Thyroid gland (tissue), 4 donors: ENCODE results near the gene TMEM175. TPM values are rescaled to one million over a fixed set of nuclear protein-coding genes. Genes with fewer than 3 reads are reported as not detected.

Experiments used
- DNase-seq, 2 donors: peaks; one replicate each; pipeline ENCODE4 v3.0.0-alpha.2; 2019
- H3K27ac ChIP-seq, 3 donors: fragments of 200-600 bp; sonication (generic); 1 replicate in 2 of 3; 2 replicates in 1 of 3; pipeline ENCODE4 v1.5.1; 2016 to 2019; ENCODE audit warnings: mild to moderate bottlenecking in 1 of 3, moderate library complexity in 1 of 3
- H3K27me3 ChIP-seq: fragments of 200-600 bp; sonication (generic); one replicate; pipeline ENCODE4 v1.5.1; 2019
- H3K36me3 ChIP-seq, 2 donors: fragments of 200-600 bp; sonication (generic); one replicate each; pipeline ENCODE4 v1.5.1; 2016 to 2019
- H3K4me1 ChIP-seq, 2 donors: fragments of 200-600 bp; sonication (generic); one replicate each; pipeline ENCODE4 v1.5.1; 2017 to 2019
- H3K4me3 ChIP-seq, 3 donors: fragments of 200-600 bp; sonication (generic); replicated peaks in 1 of 3; 1 replicate in 2 of 3; 2 replicates in 1 of 3; pipeline ENCODE4 v1.5.1; 2016; ENCODE audit warnings: mild to moderate bottlenecking in 1 of 3
- H3K9me3 ChIP-seq: fragments of 200-600 bp; sonication (generic); one replicate; pipeline ENCODE4 v1.5.1; 2017
- CTCF ChIP-seq, 6 experiments: fragments of 200-600 bp in 3 of 6; fragments of 450-650 bp in 3 of 6; sonication (generic) in 3 of 6; IDR thresholded peaks; one replicate each; pipeline ENCODE4 v1.5.1; 2016 to 2019; ENCODE audit warnings: antibody characterized with exemption in 6 of 6, mild to moderate bottlenecking in 2 of 6, inconsistent platforms in 1 of 6, moderate library complexity in 1 of 6
- POLR2A ChIP-seq, 2 donors: fragments of 450-650 bp; IDR thresholded peaks; one replicate each; pipeline ENCODE4 v1.6.1; 2017; ENCODE audit warnings: antibody characterized with exemption in 2 of 2, mild to moderate bottlenecking in 2 of 2, moderate library complexity in 1 of 2
- WGBS, 2 donors: methylation state at CpG; one replicate each; pipeline ENCODE4 v1.1.5; 2017; 5-methylcytosine and 5-hydroxymethylcytosine counted together
- intact Hi-C: fragments of 100-400 bp; cut with DNase I; formaldehyde crosslinking; loops from one replicate; pipeline ENCODE4 v1.15.1; 2023
- total RNA-seq, 4 donors: library from RNA; depleted of rRNA; stranded (reverse); fragments of >200 nt; gene quantifications; one replicate each; pipeline ENCODE4 v1.2.3, GENCODE V29; 2016

TMEM175 gene
- total RNA-seq, 4 donors from 2014 or later = 33.6 to 63.9 (median 40.4) TPM

GRCh38 chr4:986879-987623 is 54.8 kb downstream of the TMEM175 start, which contains the start of gene IDUA:
IDUA (plus strand) TSS chr4:987044; CDS start chr4:987085, 41 bp downstream.
- DNase-seq = peak; percentile 84
- Histone ChIP-seq H3K27ac (peak within 1 kb of the TSS in 2 of 3 donors; percentile 39 to 46), H3K9me3 (no peaks in the 10 kb centered on the region), H3K4me1 (peaks cover 11 to 23% of the 10 kb centered on the region in 2 donors), H3K4me3 (peak within 1 kb of the TSS; percentile 54 to 73 (median 63)), H3K36me3 (no peaks in the 10 kb centered on the region), H3K27me3 (no peaks in the 10 kb centered on the region)
- WGBS, 2 donors = 0% methylated on average over 9 of the region's 69 CpGs; no CpG with 5 or more reads in 1 of the 2 donors
- intact Hi-C loops = no loop called here
- TF ChIP-seq POLR2A (IDR thresholded peaks at IDR 0.05) (peak in 1 of 2 donors; percentile 43), CTCF (IDR thresholded peaks at IDR 0.05) (peak in 3 of 6 experiments; percentile 19 to 54 (median 49))

GRCh38 chr4:987624-988513 is 55.6 kb downstream of the TMEM175 start:
- TF ChIP-seq POLR2A (IDR thresholded peaks at IDR 0.05) (no peak), CTCF (IDR thresholded peaks at IDR 0.05) (no peak)
- Histone ChIP-seq H3K9me3 (no peaks in the 10 kb centered on the region), H3K27me3 (no peaks in the 10 kb centered on the region), H3K36me3 (no peaks in the 10 kb centered on the region), H3K27ac (no peak overlapping the region), H3K4me1 (peaks cover 11 to 23% of the 10 kb centered on the region in 2 donors), H3K4me3 (peak overlapping the region in 2 of 3 donors; percentile 54 to 63)
- 74 to 82% methylated on average over 12 to 13 of the region's 37 CpGs for WGBS, 2 donors
- DNase-seq = no peak
- intact Hi-C loops = no loop called here

- H3K4me1 ChIP-seq = peaks cover 11 to 23% of the 10 kb centered on the region in 2 donors
- no peak overlapping the region for H3K27ac ChIP-seq
- 94 to 96% methylated on average over 18 to 31 of the region's 69 CpGs for WGBS, 2 donors
- no peaks in the 10 kb centered on the region for H3K36me3 ChIP-seq
- intact Hi-C loops = no loop called here
- H3K4me3 ChIP-seq = no peak overlapping the region
- H3K27me3 ChIP-seq = no peaks in the 10 kb centered on the region
- no peak for DNase-seq
- H3K9me3 ChIP-seq = no peaks in the 10 kb centered on the region
- TF ChIP-seq CTCF (IDR thresholded peaks at IDR 0.05) (no peak), POLR2A (IDR thresholded peaks at IDR 0.05) (no peak)
Observed at GRCh38 chr4:988726-989721, 56.8 kb downstream of the TMEM175 start.

- H3K4me1 ChIP-seq = peaks cover 11 to 23% of the 10 kb centered on the region in 2 donors
- H3K36me3 ChIP-seq = no peaks in the 10 kb centered on the region
- no peaks in the 10 kb centered on the region for H3K9me3 ChIP-seq
- no peak overlapping the region for H3K27ac ChIP-seq
- H3K27me3 ChIP-seq = no peaks in the 10 kb centered on the region
- WGBS, 2 donors = 95 to 97% methylated on average over 29 to 37 of the region's 58 CpGs
- DNase-seq = no peak
- no peak overlapping the region for H3K4me3 ChIP-seq
- intact Hi-C loops = no loop called here
- TF ChIP-seq POLR2A (IDR thresholded peaks at IDR 0.05) (no peak), CTCF (IDR thresholded peaks at IDR 0.05) (no peak)
Observed at GRCh38 chr4:989722-990471, 57.6 kb downstream of the TMEM175 start.
